C4-2B (cell line): Measurements from ENCODE around the gene PLA2G3.

ENCODE experiments used
- ZFX ChIP-seq: fragments of 450-650 bp; IDR thresholded peaks from 2 replicates; pipeline ENCODE4 v1.6.1; 2017
- TF ChIP-seq, protein P1 (sequence below): fragments of 450-650 bp; conservative IDR thresholded peaks from 2 replicates; pipeline ENCODE4 v1.5.1; 2017; ENCODE audit warnings: mild to moderate bottlenecking

DNA sequence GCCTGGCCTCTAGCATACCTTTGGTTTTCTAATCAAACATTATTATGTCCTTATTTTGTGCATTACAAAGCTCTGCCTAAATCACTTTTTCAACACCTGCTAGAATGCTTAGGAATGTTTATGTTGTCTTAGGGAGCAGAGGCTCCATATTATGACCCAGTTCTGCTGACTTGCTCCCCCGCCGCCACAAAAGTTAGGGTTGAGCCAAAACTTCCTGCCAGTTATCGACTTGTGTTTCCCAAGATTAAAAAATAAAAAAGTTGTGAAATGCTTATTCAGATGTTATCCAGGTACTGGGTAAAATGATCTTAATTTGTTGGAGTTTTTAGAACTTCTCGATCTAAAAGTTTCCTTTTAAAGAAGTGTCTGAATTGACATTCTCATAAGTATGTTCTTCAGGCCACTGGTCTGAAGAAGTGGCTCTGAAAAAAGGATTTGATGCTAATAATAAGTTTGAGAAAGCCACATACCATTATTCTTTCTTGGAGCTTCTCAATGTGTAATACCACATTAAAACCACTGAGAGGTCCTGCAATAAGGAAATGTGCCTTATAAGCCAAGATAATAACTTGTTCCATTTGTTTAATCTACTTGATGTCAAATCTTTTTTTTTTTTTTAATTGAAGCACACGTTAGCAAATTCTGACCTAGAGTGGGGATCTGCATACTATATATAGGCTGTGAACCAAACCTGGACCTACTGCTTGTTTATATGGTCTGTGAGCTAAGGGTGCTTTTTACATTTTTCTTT lies 21.9 kb upstream of the PLA2G3 start:
- TF ChIP-seq, protein P1, sequence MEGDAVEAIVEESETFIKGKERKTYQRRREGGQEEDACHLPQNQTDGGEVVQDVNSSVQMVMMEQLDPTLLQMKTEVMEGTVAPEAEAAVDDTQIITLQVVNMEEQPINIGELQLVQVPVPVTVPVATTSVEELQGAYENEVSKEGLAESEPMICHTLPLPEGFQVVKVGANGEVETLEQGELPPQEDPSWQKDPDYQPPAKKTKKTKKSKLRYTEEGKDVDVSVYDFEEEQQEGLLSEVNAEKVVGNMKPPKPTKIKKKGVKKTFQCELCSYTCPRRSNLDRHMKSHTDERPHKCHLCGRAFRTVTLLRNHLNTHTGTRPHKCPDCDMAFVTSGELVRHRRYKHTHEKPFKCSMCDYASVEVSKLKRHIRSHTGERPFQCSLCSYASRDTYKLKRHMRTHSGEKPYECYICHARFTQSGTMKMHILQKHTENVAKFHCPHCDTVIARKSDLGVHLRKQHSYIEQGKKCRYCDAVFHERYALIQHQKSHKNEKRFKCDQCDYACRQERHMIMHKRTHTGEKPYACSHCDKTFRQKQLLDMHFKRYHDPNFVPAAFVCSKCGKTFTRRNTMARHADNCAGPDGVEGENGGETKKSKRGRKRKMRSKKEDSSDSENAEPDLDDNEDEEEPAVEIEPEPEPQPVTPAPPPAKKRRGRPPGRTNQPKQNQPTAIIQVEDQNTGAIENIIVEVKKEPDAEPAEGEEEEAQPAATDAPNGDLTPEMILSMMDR = no peak; the same call in 1 of the 2 replicates
- no peak for TF ChIP-seq ZFX
